HepG2 (cell line): ENCODE data around the gene GPS1.

ENCODE experiments used
- CREB3 ChIP-seq: sonication (generic); formaldehyde crosslinking; IDR thresholded peaks from 2 replicates; pipeline ENCODE4 v1.5.0; 2020; ENCODE audit warnings: missing genetic modification reagents
- CTCF ChIP-seq: sonication (generic); formaldehyde crosslinking; IDR thresholded peaks from 2 replicates; pipeline ENCODE4 v1.5.0; 2020; ENCODE audit warnings: mild to moderate bottlenecking, missing genetic modification reagents, moderate library complexity
- EP300 ChIP-seq, 3 experiments: sonication (generic) in 1 of 3; formaldehyde crosslinking in 1 of 3; IDR thresholded peaks; 2 replicates each; pipeline versions ENCODE4 v1.5.1 to v1.6.1; 2011 to 2020; ENCODE audit warnings: low read depth in 2 of 3, low read length in 2 of 3, borderline replicate concordance in 1 of 3, improper control_type of control experiment in 1 of 3, mild to moderate bottlenecking in 1 of 3, missing genetic modification reagents in 1 of 3, moderate library complexity in 1 of 3
- MXI1 ChIP-seq: IDR thresholded peaks from 3 replicates; pipeline ENCODE4 v1.6.1; 2012; ENCODE audit warnings: low read depth, low read length, inconsistent platforms, borderline replicate concordance
- SALL1 ChIP-seq: sonication (generic); formaldehyde crosslinking; IDR thresholded peaks from 2 replicates; pipeline ENCODE4 v1.8.0; 2022; ENCODE audit warnings: mild to moderate bottlenecking, missing genetic modification reagents

- TF ChIP-seq CTCF (no peak), CREB3 (CRISPR knock-in tag) (no peak), SALL1 (CRISPR knock-in tag) (no peak), MXI1 (no peak), EP300 (IDR thresholded peaks at IDR 0.05; ENCODE audit: low read depth in 2 of 2, low read length in 2 of 2) (no peak), EP300 (CRISPR knock-in tag; IDR thresholded peaks at IDR 0.05; ENCODE audit: borderline replicate concordance) (no peak)
These were observed 5.7 kb upstream of the GPS1 start for GRCh38 chr17:82045936-82046484.
